Stimulated activated CD8-positive, alpha-beta memory T cell treated with anti-CD3 and anti-CD28 coated beads, Interleukin-4, amount 100 ng/mL, for 24 hours (primary cell): ENCODE results near the gene RAB40AL.
"Not testable (repeated sequence)": the region's sequence is repeated elsewhere in the genome, so short reads cannot be mapped to it uniquely, and the experiment has no call there.

Experiments used
- DNase-seq: peaks from one replicate; pipeline ENCODE4 v3.0.0-alpha.2; 2020; ENCODE audit warnings: low read depth

Gene RAB40AL

GRCh38 chrX:102936972-102937371, at the start of gene RAB40AL:
RAB40AL (plus strand) TSS chrX:102937272; CDS start chrX:102937319, 47 bp downstream.
- not testable (repeated sequence) for DNase-seq

GRCh38 chrX:102887687-102888086, 49.4 kb upstream of the RAB40AL start:
- DNase-seq, result no peak

- no peak for DNase-seq
These were observed 45.0 kb upstream of the RAB40AL start for GRCh38 chrX:102892103-102892502.

GRCh38 chrX:102899940-102900916, 36.8 kb upstream of the RAB40AL start:
- peak; percentile 64 for DNase-seq

GRCh38 chrX:102902355-102902754, 34.7 kb upstream of the RAB40AL start:
- DNase-seq, result no peak

GRCh38 chrX:102930990-102931756, 5.9 kb upstream of the RAB40AL start:
- DNase-seq, result no peak

- DNase-seq, result peak; percentile 8
These were observed 2.4 kb upstream of the RAB40AL start for GRCh38 chrX:102934624-102935023.

GRCh38 chrX:102950908-102951866, 14.1 kb downstream of the RAB40AL start:
- peak; percentile 47 for DNase-seq

GRCh38 chrX:102957751-102958150, 20.7 kb downstream of the RAB40AL start:
- no peak for DNase-seq

- no peak for DNase-seq
These were observed 21.7 kb downstream of the RAB40AL start for GRCh38 chrX:102958794-102959193.

- no peak for DNase-seq
These were observed 22.4 kb downstream of the RAB40AL start for GRCh38 chrX:102959471-102959870.

- no peak for DNase-seq
These were observed 26.9 kb downstream of the RAB40AL start for GRCh38 chrX:102963955-102964354.

GRCh38 chrX:102964940-102965339, 27.9 kb downstream of the RAB40AL start:
- no peak for DNase-seq

- DNase-seq, result no peak
These were observed 29.6 kb downstream of the RAB40AL start for GRCh38 chrX:102966701-102967100.

- no peak for DNase-seq
These were observed 31.1 kb downstream of the RAB40AL start for GRCh38 chrX:102968216-102968615.

- DNase-seq, result not testable (repeated sequence)
These were observed 34.5 kb downstream of the RAB40AL start for GRCh38 chrX:102971536-102971935.

- DNase-seq, result no peak
These were observed 37.9 kb downstream of the RAB40AL start for GRCh38 chrX:102975016-102975415.

- no peak for DNase-seq
These were observed 39.2 kb downstream of the RAB40AL start for GRCh38 chrX:102976286-102976685.

- DNase-seq, result no peak
These were observed 39.9 kb downstream of the RAB40AL start for GRCh38 chrX:102976793-102977495.

GRCh38 chrX:102978594-102978993, 41.5 kb downstream of the RAB40AL start:
- no peak for DNase-seq

GRCh38 chrX:102979536-102979935, 42.5 kb downstream of the RAB40AL start:
- DNase-seq, result no peak
